Heart left ventricle (tissue), 16 donors: ENCODE data around the gene DGUOK. TPM values are rescaled to one million over a fixed set of nuclear protein-coding genes. Genes with fewer than 3 reads are reported as not detected.

Experiments used
- ATAC-seq, 4 donors: fragments of 200-7000 bp; cut with Tn5 transposase; one replicate each; pipeline ENCODE4 v1.9.1; 2020 to 2022; ENCODE audit warnings: moderate library complexity in 4 of 4, mild to moderate bottlenecking in 3 of 4, moderate number of reproducible peaks in 1 of 4
- DNase-seq, 5 donors: peaks; one replicate each; pipeline ENCODE4 v3.0.0-alpha.2; 2020
- H3K27ac ChIP-seq, 12 donors: fragments of 200-600 bp; sonication (generic) in 4 of 12; one replicate each; pipeline versions ENCODE4 v1.5.0 to v1.8.0; 2016 to 2022; ENCODE audit warnings: mild to moderate bottlenecking in 2 of 12
- H3K27me3 ChIP-seq, 9 donors: fragments of 200-600 bp; sonication (generic) in 2 of 9; one replicate each; pipeline versions ENCODE4 v1.5.1 to v1.8.0; 2016 to 2022; ENCODE audit warnings: mild to moderate bottlenecking in 3 of 9
- H3K36me3 ChIP-seq, 9 donors: fragments of 200-600 bp; sonication (generic) in 2 of 9; one replicate each; pipeline versions ENCODE4 v1.5.0 to v1.8.0; 2018 to 2022; ENCODE audit warnings: mild to moderate bottlenecking in 2 of 9
- H3K4me1 ChIP-seq, 12 donors: fragments of 200-600 bp; sonication (generic) in 4 of 12; one replicate each; pipeline versions ENCODE4 v1.5.0 to v1.8.0; 2016 to 2022; ENCODE audit warnings: mild to moderate bottlenecking in 3 of 12
- H3K4me3 ChIP-seq, 12 donors: fragments of 200-600 bp; sonication (generic) in 4 of 12; one replicate each; pipeline versions ENCODE4 v1.5.0 to v1.8.0; 2017 to 2022; ENCODE audit warnings: mild to moderate bottlenecking in 9 of 12, moderate library complexity in 4 of 12
- H3K9me3 ChIP-seq, 12 donors: fragments of 200-600 bp; sonication (generic) in 4 of 12; one replicate each; pipeline versions ENCODE4 v1.5.0 to v1.8.0; 2016 to 2022; ENCODE audit warnings: mild to moderate bottlenecking in 1 of 12
- POLR2A ChIP-seq, 2 donors: fragments of 450-650 bp; IDR thresholded peaks; one replicate each; pipeline ENCODE4 v1.6.1; 2017; ENCODE audit warnings: antibody characterized with exemption in 2 of 2, mild to moderate bottlenecking in 2 of 2, moderate library complexity in 2 of 2
- WGBS, 4 donors: extraction: QIAGEN DNeasy Blood & Tissue Kit in 2 of 4; methylation state at CpG; one replicate each; pipeline versions ENCODE4 v1.1.5 to v1.1.7; 2013 to 2018; 5-methylcytosine and 5-hydroxymethylcytosine counted together
- intact Hi-C, 10 donors: fragments of 100-400 bp; cut with DNase I; formaldehyde crosslinking; loops; one replicate each; pipeline versions ENCODE4 v1.11.1 to v1.14.2; 2022
- polyA plus RNA-seq, 2 donors: library from polyadenylated mRNA; stranded (reverse); fragments of 200-250 nt; gene quantifications; one replicate each; pipeline ENCODE4 v1.2.3, GENCODE V29; 2013
- total RNA-seq, 9 donors: library from RNA; depleted of rRNA in 2 of 9; stranded (reverse); fragments of >200 nt in 2 of 9; fragmentation: NEBNext Ultra II Directional in 3 of 9; extraction: Animal tissue kit (Norgen Biotek cat#: 25700) in 3 of 9; gene quantifications; one replicate each; pipeline versions ENCODE4 v1.1.0 to v1.2.4, GENCODE V29; 2016 to 2023
- TF ChIP-seq, protein P1 (sequence below), 12 donors: fragments of 200-600 bp; sonication (generic) in 4 of 12; IDR thresholded peaks; one replicate each; pipeline versions ENCODE4 v1.5.0 to v1.8.0; 2018 to 2022; ENCODE audit warnings: antibody characterized with exemption in 12 of 12, mild to moderate bottlenecking in 5 of 12
- donor health status: ischemic (EF 13 %, LVEDD 7.1; RV severe dilation, severe dysfunction).
- donor health status: healthy with polysubstance abuse.
- donor health status: DM: no; HTN: yes; CAD: no.
- donor health status: DM: no; HTN: no; CAD: no.
- donor health status: ischemic (EF 25% LVEDD 6.9; RV normal size, moderate dysfunction).
- donor health status: ischemic (EF 25% LVEDD 5.7; RV mildly dilated, moderate dysfunction).
- donor health status: healthy.
- donor health status: DM: yes; HTN: yes; CAD: no.
- donor health status: ischemic (EF 35%, LVEDD 5.7; RV mildly dilated, moderate dysfunction).
- donor health status: nonischemic (EF 11% LVEDD 7.7; RV severe dilation, severe dysfunction).
- donor health status: DM: yes; HTN: yes; CAD: no.
- donor health status: PGD.
- donor health status: ischemic (EF 29% LVEDD 5.4; RV normal size, mild dysfunction).
- donor health status: nonischemic (EF 23%, LVEDD 6.1; RV moderate dilation, normal function).

DGUOK gene
- total and polyA plus RNA-seq, 11 donors, result 22.6 to 49.2 (median 26.1) TPM

DNA sequence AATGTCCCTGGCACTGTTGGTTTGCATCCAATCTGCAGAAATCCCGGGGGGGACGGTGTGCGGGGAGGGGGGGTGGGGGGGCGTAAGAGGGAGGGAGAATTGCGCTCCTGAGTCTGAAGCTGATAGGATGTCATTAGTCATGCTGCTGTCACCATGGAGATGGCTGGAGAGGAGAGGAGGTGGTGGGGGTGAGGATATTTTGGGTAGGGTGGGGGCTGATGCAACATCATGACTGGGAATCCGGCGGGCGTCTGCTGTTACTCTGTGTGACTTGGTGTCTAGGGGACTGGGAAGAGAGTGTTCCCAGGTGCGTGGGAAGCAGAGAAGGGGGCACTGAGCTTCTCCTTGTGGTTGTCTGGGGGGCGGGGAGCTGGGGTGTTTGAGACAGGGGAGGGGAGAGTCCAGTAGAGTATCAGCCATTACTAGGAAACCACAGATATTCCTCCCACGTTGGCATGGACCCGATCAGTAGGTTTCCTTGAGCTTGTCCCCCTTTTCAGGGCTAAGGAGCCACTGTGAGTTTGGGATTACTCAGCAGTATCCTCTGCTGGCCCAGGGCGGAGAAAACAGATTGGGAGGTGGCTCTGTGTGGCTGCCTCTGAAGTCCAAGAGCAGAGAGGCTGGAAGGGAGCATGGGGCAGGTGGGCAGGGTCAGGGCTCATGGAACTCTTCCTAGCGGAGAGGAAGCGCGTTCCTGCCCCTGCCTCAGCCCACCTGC, 77.0 kb downstream of the DGUOK start:
- intact Hi-C loops, result loop anchor here in 5 of 10 donors (5.0 to 10.0 kb wide), 5 partner anchors 71 to 141 kb away; partner anchors contain the start of genes DGUOK (in 2 of the 5) and BOLA3 (in 1 of the 5)
- WGBS, 4 donors, result 53 to 61% (median 55%) methylated on average over 16 of the region's 16 CpGs
- Histone ChIP-seq H3K27me3 (no peaks in the 10 kb centered on the region), H3K9me3 (no peaks in the 10 kb centered on the region), H3K4me1 (peaks cover 0 to 81% (median 47%) of the 10 kb centered on the region in 12 donors), H3K4me3 (peak overlapping the region in 10 of 12 donors; percentile 15 to 78 (median 62)), H3K36me3 (peaks cover 0 to 9% (median 0%) of the 10 kb centered on the region in 9 donors), H3K27ac (peak overlapping the region in 3 of 12 donors; percentile 5 to 55 (median 22))
- ATAC-seq (peak in 2 of 4 donors; percentile 20 to 70), DNase-seq (peak in 3 of 5 donors; percentile 44 to 85 (median 61))
- TF ChIP-seq, protein P1, sequence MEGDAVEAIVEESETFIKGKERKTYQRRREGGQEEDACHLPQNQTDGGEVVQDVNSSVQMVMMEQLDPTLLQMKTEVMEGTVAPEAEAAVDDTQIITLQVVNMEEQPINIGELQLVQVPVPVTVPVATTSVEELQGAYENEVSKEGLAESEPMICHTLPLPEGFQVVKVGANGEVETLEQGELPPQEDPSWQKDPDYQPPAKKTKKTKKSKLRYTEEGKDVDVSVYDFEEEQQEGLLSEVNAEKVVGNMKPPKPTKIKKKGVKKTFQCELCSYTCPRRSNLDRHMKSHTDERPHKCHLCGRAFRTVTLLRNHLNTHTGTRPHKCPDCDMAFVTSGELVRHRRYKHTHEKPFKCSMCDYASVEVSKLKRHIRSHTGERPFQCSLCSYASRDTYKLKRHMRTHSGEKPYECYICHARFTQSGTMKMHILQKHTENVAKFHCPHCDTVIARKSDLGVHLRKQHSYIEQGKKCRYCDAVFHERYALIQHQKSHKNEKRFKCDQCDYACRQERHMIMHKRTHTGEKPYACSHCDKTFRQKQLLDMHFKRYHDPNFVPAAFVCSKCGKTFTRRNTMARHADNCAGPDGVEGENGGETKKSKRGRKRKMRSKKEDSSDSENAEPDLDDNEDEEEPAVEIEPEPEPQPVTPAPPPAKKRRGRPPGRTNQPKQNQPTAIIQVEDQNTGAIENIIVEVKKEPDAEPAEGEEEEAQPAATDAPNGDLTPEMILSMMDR (IDR thresholded peaks at IDR 0.05), result no peak
- no peak for TF ChIP-seq POLR2A (IDR thresholded peaks at IDR 0.05)

DNA sequence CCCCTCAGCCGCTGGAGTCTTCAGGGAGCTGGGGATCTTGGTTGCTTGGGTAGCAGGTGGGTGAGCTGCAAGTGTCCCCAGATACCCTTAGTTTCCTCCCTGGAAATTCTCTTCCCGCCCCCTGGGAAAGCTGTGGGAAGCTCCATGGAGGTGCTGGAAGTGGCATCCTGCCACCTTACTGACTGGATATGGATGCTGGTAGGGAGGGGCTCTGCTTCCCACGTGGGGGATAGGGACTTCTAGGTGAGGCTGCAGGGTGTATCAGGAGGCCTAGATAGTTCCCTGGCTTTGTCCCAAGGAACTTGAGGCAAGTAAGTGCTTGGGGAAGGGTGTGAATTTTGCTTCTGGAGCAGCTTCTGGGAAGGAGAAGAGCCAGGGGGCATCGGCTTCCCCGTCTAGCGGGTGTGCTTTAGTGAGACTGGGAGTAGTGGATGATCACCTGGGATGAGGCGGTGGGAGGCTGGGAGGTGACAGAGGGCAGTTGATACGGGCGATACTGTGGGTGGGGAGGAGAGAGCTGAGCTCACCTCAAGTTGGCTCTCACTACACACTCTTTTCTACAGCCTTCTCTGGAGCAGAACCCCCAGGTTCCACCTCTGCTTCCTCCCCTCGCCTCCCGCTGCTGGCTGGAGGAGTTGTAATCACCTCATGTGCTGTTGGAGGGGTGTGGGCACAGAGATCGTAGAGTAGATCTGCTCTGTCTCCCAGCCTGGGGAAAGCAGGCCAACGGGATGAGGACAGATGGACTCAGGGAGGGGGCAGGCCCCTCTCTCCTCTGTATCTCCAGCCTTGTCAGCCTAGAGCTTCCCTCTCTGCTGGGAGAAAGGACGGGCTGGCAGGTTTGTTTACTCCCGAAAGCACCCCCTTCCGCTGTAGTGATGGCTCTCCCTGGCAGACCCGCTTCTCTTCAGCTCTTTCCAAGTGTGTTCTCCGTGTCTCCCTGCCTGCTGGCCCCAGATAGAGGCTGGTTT, 77.8 kb downstream of the DGUOK start:
- no peak for TF ChIP-seq POLR2A (IDR thresholded peaks at IDR 0.05)
- ATAC-seq (no peak), DNase-seq (no peak)
- H3K4me1 ChIP-seq, result peaks cover 0 to 82% (median 55%) of the 10 kb centered on the region in 12 donors
- peaks cover 0 to 9% (median 0%) of the 10 kb centered on the region in 9 donors for H3K36me3 ChIP-seq
- peak overlapping the region in 4 of 12 donors; percentile 15 to 66 (median 60) for H3K4me3 ChIP-seq
- no peaks in the 10 kb centered on the region for H3K27me3 ChIP-seq
- 86 to 90% (median 86%) methylated on average over 18 of the region's 18 CpGs for WGBS, 4 donors
- peak overlapping the region in 2 of 12 donors; percentile 5 to 55 for H3K27ac ChIP-seq
- intact Hi-C loops, result loop anchor here in 5 of 10 donors (5.0 to 10.0 kb wide), 5 partner anchors 70 to 140 kb away; partner anchors contain the start of genes DGUOK (in 2 of the 5) and BOLA3 (in 1 of the 5)
- H3K9me3 ChIP-seq, result no peaks in the 10 kb centered on the region

DNA sequence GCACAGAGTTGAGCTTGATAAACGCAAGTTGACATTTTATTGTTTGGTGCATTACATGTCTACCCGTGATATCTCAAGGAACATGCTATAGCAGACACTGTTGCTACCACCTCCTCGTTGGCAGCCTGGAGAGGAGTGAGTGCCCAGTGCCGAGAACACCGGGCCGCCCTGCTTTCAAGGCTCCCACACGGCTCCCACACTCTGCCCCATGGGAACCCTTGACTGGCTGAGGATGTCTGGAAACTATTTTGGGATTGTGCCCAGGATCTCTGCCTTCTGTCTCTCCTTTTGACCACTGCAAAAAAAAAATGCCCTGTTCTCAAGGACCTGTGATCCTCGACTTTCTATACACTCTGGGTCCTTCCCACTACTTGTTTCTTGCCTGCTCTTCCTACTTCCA, 79.1 kb downstream of the DGUOK start:
- H3K27me3 ChIP-seq, result no peaks in the 10 kb centered on the region
- DNase-seq, result no peak
- H3K4me1 ChIP-seq, result peaks cover 0 to 83% (median 57%) of the 10 kb centered on the region in 12 donors
- WGBS, 4 donors, result 46 to 60% (median 57%) methylated on average over 7 to 8 of the region's 8 CpGs
- no peaks in the 10 kb centered on the region for H3K9me3 ChIP-seq
- no peak overlapping the region for H3K4me3 ChIP-seq
- peaks cover 0 to 9% (median 0%) of the 10 kb centered on the region in 9 donors for H3K36me3 ChIP-seq
- H3K27ac ChIP-seq, result no peak overlapping the region
- intact Hi-C loops, result loop anchor here in 2 of 10 donors (10.0 kb wide), 2 partner anchors 69 to 139 kb away; partner anchors contain the start of gene BOLA3 (in 1 of the 2)
- no peak for TF ChIP-seq POLR2A (IDR thresholded peaks at IDR 0.05)
- TF ChIP-seq, protein P1 (IDR thresholded peaks at IDR 0.05), result no peak
- no peak for ATAC-seq

DNA sequence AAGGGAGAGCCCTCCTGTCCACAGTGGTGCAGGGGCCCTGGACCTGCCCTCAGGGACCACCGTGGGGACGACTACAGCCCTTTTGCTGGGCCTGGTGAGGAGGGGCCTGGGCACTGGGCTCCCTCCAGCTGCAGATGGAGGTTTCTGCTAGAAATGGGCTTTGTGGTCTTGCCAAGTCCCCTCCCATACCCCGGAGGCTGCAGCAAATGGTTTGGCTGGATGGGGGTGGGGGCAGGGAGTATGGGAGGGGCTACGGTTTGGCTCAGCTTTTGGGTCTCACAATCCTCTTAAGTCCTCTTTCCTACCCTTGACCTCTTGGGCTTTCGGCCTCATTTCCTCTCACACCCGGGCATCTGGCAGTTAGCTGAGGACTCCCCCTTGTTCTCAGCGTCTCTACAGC, 79.8 kb downstream of the DGUOK start:
- peak in 1 of 4 donors; percentile 24 for ATAC-seq
- Histone ChIP-seq H3K4me3 (no peak overlapping the region), H3K36me3 (peaks cover 0 to 9% (median 0%) of the 10 kb centered on the region in 9 donors), H3K27ac (no peak overlapping the region), H3K4me1 (peaks cover 0 to 77% (median 54%) of the 10 kb centered on the region in 12 donors), H3K27me3 (no peaks in the 10 kb centered on the region), H3K9me3 (no peaks in the 10 kb centered on the region)
- intact Hi-C loops, result loop anchor here in 2 of 10 donors (10.0 kb wide), 2 partner anchors 68 to 138 kb away; partner anchors contain the start of gene BOLA3 (in 1 of the 2)
- 31 to 49% (median 43%) methylated on average over 5 to 7 of the region's 7 CpGs for WGBS, 4 donors
- DNase-seq, result peak in 4 of 5 donors; percentile 42 to 59 (median 54)
- no peak for TF ChIP-seq POLR2A (IDR thresholded peaks at IDR 0.05)
